Stimulated activated CD8-positive, alpha-beta memory T cell treated with anti-CD3 and anti-CD28 coated beads, Interleukin-12 subunit alpha, Interleukin-12 subunit beta, amount 100 ng/mL, for 24 hours (primary cell): Measurements from ENCODE around the gene LCN12.

Experiments used
- DNase-seq: peaks from one replicate; pipeline ENCODE4 v3.0.0-alpha.2; 2020; ENCODE audit errors: extremely low read depth

LCN12 gene

DNA sequence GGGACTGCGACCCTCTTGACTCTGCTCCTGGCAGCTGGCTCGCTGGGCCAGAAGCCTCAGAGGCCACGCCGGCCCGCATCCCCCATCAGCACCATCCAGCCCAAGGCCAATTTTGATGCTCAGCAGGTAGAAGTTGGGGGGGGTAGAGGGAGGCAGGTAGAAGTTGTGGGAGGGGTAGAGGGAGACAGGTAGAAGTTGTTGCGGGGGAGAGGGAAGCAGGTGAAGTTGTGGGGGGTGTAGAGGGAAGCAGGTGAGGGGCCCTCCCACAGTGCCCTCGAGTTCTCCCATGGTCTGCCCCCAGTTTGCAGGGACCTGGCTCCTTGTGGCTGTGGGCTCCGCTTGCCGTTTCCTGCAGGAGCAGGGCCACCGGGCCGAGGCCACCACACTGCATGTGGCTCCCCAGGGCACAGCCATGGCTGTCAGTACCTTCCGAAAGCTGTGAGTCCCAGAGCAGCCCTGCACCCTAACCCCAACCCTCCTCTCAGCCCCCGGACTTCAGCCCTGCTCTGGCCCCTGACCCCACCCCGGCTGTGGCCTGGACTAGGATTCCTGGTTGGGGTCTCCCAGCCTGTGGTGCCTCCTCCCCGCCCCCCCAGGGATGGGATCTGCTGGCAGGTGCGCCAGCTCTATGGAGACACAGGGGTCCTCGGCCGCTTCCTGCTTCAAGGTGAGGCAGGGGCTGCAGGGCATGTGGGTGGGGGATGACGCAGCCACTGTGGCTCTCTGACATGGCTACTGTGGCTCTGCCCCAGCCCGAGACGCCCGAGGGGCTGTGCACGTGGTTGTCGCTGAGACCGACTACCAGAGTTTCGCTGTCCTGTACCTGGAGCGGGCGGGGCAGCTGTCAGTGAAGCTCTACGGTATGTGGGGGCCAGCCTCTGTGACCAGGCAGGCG, 6.5 kb upstream of the LCN12 start:
- no peak for DNase-seq

DNA sequence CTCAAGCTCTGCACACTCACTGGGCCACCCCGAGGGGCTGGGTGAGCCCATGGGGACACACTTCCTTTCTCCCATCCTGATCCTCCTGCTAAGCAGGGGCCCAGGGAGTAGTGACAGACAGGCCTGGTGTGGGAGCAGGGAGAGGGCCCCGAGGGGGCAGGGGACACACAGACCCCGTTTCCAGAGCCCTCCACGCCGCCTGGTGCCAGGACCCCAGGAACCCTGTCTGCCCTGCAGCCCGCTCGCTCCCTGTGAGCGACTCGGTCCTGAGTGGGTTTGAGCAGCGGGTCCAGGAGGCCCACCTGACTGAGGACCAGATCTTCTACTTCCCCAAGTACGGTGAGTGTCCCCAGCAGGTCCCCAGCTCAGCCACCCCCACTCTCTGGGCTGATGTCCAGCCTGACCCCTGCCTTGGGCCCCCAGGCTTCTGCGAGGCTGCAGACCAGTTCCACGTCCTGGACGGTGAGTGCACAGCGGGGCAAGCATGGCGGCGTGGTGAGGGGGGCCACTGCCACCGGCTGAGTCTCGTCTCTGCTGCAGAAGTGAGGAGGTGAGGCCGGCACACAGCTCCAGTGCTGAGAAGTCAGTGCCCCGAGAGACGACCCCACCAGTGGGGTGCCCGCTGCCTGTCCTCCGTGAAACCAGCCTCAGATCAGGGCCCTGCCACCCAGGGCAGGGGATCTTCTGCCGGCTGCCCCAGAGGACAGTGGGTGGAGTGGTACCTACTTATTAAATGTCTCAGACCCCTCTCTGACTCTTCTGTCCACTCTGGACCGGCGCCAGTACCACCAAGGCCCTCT, 5.6 kb upstream of the LCN12 start:
- no peak for DNase-seq

DNA sequence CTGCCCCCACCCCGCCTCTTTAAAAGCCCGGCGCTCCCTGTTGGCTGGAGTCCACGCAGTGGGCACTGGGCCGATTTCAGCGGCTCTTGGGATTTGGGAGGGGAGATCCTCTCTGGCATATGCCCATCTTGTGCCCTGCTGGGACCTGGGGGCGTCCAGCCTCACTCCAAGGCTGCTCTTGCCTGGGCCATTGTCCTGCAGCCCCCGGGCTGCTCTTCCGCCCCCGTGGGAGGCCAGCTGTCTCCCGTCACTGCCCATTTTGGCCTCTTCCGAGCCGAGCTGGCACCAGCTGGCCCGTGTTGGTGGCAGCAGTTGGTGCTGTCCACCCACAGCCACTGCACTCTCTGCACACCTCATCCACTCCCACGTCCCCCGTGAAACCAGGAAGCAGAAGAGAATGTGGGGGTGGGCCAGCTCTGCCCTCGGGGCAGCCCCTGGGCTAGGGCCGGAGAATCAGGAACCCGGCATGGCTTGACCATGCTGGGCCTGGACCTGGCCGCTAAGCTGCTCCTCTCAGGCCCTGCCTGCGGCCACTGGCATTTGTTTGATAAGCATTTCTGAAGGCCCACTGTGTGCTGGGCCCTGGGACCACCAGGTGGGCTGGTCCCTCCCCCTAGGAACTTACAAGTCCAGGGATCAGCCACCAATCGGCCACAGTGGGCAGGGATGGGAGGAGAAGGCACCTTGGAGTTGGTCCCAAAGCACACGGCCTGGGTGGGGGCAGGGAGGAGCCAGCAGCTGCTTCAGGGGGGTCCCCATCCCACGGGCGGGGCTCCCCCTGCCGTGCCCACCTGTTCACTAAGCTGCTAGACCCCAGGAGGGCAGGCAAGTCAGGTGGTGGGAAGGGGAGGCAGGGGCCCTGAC, 4.8 kb upstream of the LCN12 start:
- no peak for DNase-seq

DNA sequence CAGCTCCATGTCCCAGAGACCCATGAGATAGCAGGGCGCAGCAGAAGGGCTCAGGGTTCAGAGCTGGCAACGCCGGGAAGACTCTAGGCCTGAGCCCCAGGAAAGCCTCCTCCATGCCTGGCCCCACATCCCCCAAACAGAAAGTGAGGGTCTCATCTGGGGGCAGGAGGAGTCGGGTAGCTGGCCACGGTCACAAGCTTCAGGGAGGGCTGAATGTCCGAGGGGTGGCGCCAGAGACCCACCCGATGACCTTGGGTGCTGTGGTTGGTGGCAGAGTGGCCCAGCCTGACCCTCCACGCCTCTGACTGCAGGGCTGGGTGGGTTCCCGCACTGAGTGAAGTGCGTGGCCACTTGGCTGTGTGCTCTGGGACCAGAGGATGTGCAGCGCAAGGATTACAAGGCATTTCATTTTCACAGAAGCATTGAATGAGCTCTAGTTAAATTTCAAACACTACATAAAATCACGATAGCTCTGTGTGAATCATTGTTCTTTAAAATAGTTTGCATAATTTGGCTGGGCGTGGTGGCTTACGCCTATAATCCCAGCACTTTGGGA, 4.0 kb upstream of the LCN12 start:
- DNase-seq: no peak

DNA sequence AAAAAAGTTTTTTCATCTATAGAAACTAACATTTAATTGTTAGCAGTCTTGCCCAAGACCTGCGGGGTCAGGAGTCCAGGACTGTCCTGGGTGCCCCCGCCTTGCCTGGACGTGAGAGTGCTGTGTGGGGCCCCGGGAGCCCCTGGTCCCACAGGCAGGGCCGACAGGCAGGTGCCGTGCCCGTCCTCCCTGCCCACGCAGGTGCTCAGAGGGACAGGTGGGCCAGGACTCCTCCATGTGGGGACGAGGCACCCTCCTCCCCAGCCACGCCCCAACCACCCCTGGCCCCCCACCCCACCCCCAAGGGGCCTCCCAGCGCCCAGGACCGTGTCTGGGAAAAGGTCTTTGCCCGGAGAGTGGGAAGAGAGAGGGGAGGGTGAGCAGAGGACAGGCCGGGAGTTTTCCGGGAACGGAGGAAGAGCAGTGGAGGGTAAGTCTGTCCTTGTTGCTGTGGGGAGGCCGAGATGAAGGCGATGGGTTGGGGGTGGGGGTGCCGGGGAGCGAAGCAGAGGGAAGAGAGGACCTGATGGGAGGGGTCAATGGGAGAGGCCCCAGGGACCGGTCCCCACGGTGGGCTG, 2.7 kb upstream of the LCN12 start:
- no peak for DNase-seq

DNA sequence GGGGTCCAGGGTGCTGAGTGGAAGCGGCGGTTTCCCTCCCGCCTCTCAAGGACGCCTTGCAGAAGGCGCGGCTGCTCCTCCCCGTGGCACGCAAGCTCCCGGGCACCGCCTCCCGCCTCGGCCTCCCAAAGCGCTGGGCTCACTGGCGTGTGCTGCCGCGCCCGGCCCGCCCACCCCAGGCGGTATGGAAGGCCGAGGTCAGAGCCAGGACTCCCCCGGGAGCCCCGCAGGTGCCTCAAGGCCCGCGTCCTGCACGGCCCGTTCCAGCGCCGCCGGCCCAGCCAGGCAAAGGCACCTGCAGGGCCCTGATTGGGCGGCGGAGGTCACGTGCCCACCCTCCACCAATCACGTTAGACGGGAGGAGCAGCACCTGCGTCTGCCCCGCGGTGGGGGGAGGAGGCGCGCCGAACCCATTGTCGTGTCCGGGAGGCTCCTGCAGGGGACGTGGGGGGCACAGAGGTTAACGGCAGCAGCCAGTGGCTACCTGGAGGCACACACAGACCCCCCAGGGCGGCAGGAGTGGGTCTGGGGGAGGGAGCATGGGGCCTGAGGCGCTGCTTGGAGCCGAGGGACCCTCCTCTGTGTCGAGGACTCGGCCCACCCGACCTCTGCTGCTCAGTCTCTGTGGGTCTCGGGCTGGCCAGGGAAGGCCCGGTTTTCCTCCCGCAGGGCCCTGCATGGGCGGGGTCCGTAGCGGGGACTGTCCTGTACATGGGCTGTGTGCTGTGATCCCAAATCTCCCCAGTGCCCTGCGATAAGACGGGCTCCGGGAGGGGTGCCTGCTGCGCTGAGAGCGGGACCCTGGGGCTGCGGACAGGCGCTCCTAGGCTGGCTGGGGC, 2.0 kb upstream of the LCN12 start:
- peak; percentile 92 for DNase-seq

DNA sequence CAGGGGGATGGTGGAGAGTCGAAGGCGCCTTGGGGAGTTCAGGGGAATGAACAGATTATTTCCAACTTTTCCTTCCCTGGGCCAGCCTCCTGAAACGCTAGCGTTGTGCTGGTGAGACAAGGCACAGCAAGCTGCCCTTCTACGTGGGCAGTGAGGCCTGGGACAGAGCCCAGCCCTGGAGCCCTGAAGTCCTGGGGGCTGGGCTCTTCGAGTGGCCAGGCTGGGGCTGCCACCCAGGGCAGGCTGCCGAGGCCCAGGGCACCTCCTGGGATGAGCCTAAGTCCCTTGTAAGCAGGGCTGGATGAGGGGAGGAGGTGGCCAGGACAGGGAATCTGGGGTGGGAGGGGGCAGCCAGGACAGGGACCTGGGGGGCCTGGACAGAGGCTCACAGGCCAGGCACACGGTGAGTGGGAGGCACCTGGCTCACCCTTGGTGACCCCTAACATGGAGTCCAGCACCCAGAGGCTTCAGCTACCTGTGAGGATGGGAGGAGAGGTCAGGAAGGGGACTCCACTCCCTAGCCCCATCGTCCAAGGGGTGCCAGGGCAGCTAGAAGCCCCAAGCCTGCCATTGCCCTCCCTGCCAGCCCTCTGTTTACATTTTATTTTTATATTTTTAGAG, 1.3 kb upstream of the LCN12 start:
- DNase-seq: no peak

DNA sequence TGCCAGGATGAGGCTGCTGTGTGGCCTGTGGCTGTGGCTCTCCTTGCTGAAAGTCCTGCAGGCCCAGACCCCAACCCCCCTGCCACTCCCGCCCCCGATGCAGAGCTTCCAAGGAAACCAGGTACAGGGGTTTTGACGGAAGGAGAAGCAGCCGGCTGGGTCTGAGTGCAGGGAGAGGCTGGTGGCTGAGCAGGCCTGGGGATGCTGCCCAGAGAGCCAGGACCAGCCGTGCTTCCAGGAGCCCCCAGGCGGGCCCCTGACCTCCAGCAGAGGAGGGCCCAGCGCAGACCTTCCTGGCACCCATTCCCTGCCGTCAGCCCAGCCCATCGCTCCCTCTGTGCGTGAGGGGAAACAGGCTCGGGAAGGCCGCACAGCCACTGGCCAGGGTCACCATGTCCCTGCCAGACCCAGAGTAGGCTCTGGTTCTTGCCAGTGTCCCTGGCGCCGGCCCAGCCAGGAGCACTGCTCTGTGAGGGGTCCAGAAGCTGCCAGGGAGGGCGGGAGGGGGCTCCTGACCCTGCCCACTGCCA, 313 bp downstream of the LCN12 start:
- DNase-seq: no peak

DNA sequence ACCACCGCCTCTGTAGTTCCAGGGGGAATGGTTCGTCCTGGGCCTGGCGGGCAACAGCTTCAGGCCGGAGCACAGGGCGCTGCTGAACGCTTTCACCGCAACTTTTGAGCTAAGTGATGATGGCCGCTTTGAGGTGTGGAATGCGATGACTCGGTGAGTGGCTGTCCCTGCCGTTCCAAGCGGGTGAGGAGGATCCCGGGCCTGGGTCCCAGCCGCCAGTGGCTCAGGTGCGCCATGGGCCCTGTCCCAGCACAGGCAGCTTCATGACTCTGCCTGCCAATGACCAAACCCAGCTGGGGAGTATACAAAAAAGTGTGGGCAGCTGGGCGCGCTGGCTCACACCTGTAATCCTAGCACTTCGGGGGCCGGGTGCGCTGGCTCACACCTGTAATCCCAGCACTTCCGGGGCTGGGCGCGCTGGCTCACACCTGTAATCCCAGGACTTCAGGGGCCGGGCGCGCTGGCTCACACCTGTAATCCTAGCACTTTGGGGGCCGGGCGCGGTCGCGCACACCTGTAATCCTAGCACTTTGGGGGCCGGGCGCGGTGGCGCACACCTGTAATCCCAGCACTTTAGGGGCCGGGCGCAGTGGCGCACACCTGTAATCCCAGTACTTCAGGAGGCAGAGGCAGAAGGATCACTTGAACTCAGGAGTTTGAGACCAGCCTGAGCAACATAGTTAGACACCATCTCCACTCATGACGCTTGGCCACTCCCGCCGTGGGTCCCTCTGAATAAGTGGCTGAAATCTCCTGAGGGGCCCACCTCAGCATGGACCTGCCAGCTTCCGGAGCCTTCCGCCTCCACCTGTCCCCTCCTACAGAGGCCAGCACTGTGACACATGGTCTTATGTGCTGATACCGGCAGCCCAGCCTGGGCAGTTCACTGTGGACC, 1.1 kb downstream of the LCN12 start:
- DNase-seq: no peak

DNA sequence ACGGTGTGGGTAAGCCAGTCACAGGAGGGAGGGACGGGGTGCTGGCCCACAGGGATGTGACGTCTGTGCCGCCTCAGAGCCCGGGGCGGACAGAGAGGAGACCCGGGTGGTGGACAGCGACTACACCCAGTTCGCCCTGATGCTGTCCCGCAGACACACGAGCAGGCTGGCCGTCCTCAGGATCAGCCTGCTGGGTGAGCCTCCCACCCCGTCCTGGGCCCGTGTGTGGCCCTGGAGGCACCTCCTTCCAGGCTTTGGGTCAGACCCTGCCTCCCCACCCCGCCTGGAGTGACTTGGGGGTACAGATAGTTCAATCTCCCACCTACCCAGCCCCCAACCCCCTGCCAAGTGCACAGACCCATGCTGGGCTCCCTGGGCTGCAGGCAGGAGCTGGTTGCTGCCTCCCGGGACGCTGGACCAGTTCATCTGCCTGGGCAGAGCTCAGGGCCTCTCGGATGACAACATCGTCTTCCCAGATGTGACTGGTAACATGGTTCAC, 1.7 kb downstream of the LCN12 start:
- no peak for DNase-seq

DNA sequence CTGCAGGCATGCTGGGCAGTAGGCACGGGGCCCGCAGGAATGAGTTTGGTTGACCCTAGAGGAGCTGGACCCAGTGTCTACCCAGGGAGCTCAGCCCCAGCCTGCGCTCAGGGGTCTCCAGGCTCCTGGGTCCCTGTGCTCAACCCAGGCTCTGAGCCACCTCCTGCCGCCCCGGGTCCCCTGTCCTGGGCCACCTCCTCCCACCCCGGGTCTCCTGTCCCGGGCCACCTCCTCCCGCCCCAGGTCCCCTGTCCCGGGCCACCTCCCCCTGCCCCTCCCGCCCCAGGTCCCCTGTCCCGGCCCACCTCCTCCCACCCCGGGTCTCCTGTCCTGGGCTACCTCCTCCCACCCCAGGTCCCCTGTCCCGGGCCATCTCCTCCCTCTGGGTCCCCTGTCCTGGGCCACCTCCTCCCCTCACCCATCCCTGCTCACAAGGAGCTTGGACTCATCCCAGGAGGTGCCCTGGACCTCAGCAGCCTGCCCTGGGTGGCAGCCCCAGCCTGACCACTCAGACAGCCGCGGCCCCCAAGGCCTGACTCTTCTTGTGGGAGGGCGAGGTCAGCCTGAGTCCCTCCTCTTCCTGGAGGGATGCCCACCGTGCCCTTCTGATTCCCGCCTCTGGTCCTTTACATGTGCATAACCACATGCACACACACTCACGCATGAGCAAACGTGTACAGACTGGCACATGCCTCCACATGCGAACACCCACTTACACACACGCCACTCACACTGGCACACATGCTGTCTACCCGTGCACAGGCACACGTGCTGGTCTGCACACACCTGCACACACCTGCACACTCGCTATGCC, 2.4 kb downstream of the LCN12 start:
- no peak for DNase-seq

DNA sequence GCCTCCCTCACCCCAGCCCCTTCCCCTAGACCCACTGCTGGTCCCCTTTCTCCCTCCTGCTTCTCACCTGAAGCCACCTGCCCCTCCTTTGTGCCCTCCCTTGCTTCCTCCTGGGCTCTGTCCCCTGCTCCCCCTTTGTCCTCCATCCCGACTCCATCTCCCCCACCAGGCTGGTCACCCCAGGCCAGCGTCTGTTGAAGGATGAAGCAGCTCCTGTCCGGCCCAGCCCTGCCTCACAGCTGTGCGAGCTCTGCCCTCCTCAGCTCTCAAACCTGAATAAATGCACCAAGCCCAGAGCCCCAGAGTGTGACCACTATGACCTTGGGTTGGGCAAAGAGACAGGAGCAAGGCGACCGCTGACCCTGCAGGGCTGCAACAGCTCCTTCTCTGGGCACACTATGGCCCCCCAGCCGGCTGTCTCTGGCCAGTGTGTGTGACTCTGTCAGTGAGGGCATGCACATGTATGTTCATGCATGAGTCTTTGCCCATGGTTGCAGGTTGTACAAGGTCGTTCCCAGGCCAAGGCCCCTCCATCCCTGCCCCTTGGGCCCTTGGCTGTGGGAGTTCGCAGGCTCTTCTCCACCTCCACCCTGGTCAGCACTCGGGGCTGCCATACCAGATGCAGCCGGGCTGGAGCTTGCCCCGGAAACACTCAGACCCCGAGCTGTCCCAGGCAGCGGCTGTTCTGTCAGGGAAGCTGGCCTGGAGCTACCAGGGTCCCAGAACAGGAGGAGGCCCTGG, 3.3 kb downstream of the LCN12 start:
- no peak for DNase-seq

DNA sequence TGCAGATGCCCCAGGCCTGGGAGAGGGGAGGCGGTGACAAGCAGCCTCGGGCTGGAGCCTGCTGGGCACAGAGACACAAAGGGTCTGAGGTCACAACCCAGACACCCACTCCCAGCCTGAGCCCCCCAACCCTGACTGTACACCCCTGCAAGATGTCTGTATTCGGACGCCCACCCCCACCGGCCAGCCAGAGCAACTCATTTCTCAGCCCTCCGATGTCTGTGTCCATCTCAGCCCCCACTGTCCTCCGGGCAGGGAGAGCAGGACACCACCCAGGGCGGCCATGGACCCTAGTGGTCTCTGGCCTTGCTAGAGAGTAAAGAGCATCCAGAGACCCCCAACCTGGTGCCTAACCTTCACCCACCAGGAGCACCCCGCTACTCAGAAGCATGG, 3.9 kb downstream of the LCN12 start:
- no peak for DNase-seq

DNA sequence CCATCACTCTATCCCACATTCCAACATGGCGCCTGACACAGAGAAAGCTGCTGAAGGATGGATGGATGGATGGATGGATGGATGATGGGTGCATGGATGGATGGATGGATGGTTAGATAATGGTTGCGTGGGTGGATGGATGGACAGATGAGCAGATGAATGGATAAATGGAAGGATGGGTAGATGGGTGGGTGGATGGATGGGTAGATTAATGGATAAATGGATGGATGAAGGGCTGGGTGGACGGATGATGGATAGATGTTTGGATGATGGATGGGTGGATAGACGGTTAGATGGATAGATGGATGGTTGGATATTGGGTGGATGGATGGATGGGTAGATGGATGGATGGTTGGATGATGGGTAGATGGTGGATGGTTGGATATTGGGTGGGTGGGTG, 4.5 kb downstream of the LCN12 start:
- no peak for DNase-seq

DNA sequence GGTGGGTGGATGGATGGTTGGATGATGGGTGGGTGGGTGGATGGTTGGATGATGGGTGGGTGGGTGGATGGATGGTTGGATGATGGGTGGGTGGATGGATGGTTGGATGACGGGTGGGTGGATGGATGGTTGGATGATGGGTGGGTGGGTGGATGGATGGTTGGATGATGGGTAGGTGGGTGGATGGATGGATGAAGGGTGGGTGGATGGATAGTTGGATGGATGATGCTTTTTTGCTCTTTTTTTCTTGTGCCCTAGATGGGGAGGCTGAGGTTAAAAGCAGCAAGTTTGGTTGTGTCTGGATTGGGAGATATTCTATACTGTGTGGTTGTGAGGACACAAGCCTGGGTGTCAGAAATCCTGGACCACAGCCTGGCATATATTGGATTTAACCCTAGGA, 5.4 kb downstream of the LCN12 start:
- no peak for DNase-seq

DNA sequence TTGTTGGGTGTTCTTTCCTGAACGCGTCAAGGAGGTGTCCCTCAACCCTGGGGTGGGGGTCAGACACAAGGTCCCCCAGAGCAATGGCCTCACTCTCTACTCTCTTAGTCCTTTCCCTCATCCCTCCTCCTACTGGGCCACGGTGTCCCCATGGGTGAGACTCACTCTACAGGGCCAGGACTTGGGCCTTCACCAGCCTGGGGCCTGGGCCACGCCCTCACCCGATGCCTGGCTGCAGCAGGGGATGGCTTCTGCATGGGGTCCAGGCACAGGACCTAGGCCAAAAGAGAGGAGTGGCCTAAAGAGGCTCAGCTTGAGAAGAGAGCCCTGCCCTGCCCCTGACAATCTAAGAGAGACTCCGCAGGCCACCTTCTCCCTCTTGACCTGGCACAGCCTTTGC, 5.8 kb downstream of the LCN12 start:
- DNase-seq: no peak

DNA sequence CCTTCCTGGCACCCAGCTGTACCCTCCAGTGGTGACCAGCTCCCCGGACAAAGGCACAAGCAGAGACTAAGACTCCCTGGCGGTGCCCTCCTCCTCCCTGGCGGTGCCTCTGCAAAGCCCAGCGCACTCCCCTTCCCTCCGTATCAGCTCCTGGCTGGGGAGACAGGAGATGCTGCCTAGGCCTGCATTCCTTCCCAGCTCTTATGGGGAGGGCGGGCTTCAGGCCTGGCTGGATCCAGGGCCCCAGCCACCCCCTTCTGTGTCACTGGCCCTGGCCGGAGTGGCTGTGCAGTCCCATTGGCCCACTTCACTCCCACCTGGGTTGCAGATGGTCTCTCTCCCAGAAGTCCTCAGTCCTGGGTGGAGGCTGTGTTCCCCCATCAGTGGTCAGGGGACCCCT, 6.4 kb downstream of the LCN12 start:
- no peak for DNase-seq
